ENCODE data around the gene RPL38.

Gene RPL38

DNA sequence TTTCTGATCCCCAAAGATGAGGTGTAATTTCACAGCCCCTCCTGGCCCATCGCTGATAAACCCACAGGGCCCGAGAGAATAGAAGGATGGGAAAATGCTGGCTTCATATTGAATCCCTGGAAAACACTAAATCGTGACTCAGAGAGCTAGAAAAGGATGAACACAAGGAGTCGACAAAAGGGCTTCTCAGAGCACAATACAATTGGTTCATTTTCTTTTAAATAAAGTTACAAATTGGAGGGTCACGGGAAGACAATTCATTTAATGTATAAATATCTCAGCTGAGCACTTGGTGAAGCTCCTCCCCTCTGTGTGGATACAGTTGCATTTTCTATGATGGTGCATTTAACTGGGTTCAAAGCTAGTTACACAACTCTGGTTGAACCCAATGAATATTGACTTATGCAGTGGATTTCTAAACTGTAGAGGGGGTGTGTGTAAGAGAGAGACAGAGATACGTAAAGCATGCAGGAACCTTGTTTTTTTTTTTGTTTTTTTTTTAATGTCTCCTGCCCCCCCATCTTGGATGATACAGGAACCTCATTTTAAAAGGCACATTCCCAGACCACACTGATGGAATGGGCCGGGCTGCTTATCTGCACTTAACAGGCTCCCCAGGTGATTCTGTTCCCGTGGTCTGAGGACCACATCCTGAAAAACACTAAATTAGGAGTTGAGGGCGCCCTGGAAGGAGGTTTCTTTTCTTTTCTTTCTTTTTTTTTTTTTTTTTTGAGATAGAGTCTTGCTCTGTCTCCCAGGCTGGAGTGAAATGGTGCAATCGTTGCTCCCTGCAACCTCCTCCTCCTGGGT, 24.0 kb downstream of the RPL38 start:
- DNase-seq = no peak
- Histone ChIP-seq H3K4me3 (ENCODE audit: low read depth, low read length) (no peak overlapping the region), H3K27me3 (ENCODE audit: insufficient read depth, low read depth, severe bottlenecking) (no peaks in the 10 kb centered on the region), H3K36me3 (peaks cover 74% of the 10 kb centered on the region), H3K27ac (no peak overlapping the region), H3K9me3 (ENCODE audit: severe bottlenecking) (no peaks in the 10 kb centered on the region)
- no peak for TF ChIP-seq CTCF (IDR thresholded peaks at IDR 0.05; ENCODE audit: low read depth, low read length)

DNA sequence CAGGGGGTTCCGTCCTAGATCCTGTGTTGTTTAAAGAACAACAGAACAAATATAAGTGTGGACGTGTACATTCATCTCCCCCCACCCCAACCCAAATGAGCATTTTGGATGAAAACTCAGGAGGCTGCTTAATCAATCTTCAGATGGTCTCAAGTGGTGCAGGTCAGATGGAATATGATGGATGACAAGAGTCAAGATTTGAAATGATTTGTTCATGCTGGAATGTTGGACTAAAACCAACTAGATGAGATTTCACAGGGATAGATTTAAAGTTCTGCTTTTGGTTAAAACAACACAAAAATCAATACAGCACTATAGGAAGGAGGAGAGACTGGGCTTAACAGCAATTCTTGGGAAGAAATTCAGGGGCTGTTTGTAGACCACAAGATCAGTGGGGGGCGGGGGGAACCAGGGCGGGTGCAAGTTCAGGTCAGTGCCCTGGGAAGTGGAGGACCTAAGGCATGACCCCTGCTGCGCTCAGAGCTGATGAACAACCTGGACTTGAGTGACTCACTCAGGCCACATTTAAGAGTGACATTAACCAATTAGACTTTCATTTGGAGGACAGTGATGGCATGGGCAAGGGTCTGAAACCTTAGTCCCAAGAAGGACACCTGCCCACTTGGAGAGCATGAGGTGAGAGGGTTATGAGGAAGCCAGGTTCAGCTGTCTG, 25.0 kb downstream of the RPL38 start:
- H3K4me3 ChIP-seq (ENCODE audit: low read depth, low read length) = no peak overlapping the region
- H3K36me3 ChIP-seq = peaks cover 78% of the 10 kb centered on the region
- no peak for DNase-seq
- TF ChIP-seq CTCF (IDR thresholded peaks at IDR 0.05; ENCODE audit: low read depth, low read length) = no peak
- no peaks in the 10 kb centered on the region for H3K27me3 ChIP-seq (ENCODE audit: insufficient read depth, low read depth, severe bottlenecking)
- H3K9me3 ChIP-seq (ENCODE audit: severe bottlenecking) = no peaks in the 10 kb centered on the region
- no peak overlapping the region for H3K27ac ChIP-seq

- Histone ChIP-seq H3K27ac (peak overlapping the region; percentile 69), H3K36me3 (peaks cover 67% of the 10 kb centered on the region), H3K4me3 (ENCODE audit: low read depth, low read length) (no peak overlapping the region), H3K27me3 (ENCODE audit: insufficient read depth, low read depth, severe bottlenecking) (no peaks in the 10 kb centered on the region), H3K9me3 (ENCODE audit: severe bottlenecking) (no peaks in the 10 kb centered on the region)
- DNase-seq = no peak
- no peak for TF ChIP-seq CTCF (IDR thresholded peaks at IDR 0.05; ENCODE audit: low read depth, low read length)
Measured at GRCh38 chr17:74230896-74231295, 27.4 kb downstream of the RPL38 start.

DNA sequence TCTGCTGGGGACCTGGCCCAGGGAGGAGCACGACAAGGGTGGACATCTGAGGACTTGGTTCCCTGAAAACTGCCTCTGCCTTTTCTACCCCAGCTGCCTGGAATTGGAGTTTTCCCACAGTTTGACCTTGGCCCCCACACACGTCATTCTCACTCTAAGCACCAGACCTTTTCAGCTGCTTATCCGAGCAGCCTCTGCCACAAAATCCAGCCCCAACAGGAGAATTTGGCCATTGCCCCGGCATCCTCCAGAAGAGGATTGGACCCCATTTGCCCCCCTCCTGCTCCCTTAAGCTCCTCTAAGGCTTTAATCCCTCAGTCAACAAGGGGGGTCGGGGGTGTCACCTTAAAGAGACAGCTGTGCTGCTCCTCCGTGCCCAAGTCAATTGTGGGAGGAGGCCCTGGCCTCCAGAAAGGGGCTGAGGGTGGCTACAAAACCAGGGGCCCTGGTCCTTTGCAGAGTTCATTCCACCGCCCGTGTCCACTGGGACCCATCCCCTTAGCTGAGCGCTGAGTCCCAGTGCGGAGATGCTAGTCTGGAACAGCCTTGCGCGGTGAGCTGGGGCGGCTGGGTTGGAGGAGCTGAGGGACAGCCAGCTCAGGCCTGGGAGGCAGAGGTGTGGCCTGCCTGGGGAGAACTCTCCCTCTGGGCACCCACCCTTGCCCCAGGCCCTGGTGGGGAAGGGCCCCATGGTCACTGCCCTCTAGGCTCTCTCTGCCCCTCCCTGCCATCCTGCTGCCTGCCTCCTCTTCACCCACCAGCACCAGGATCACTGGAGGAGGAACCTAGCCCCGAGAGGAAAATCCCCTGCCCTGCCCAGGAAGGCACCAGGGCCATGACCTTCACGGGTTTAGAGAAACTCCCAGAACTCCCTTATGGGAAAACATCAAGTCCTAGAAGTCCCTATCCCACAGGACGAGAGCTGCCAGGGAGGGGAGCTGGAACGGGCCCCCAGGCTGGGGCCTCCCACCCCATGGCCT, 28.7 kb downstream of the RPL38 start:
- peak; percentile 96 for DNase-seq
- no peak for TF ChIP-seq CTCF (IDR thresholded peaks at IDR 0.05; ENCODE audit: low read depth, low read length)
- Histone ChIP-seq H3K36me3 (peaks cover 59% of the 10 kb centered on the region), H3K27ac (peak overlapping the region; percentile 69), H3K4me3 (ENCODE audit: low read depth, low read length) (no peak overlapping the region), H3K9me3 (ENCODE audit: severe bottlenecking) (no peaks in the 10 kb centered on the region), H3K27me3 (ENCODE audit: insufficient read depth, low read depth, severe bottlenecking) (no peaks in the 10 kb centered on the region)

- H3K9me3 ChIP-seq (ENCODE audit: severe bottlenecking) = no peaks in the 10 kb centered on the region
- TF ChIP-seq CTCF (IDR thresholded peaks at IDR 0.05; ENCODE audit: low read depth, low read length) = no peak
- no peak for DNase-seq
- H3K36me3 ChIP-seq = peaks cover 59% of the 10 kb centered on the region
- no peak overlapping the region for H3K4me3 ChIP-seq (ENCODE audit: low read depth, low read length)
- H3K27me3 ChIP-seq (ENCODE audit: insufficient read depth, low read depth, severe bottlenecking) = no peaks in the 10 kb centered on the region
- H3K27ac ChIP-seq = no peak overlapping the region
Measured at GRCh38 chr17:74233937-74234336, 30.5 kb downstream of the RPL38 start.
